Panc1 (cell line): ENCODE measurements around the gene ARL13B. TPM values are rescaled to one million over a fixed set of nuclear protein-coding genes. Genes with fewer than 3 reads are reported as not detected.
"Not testable (repeated sequence)": the region's sequence is repeated elsewhere in the genome, so short reads cannot be mapped to it uniquely, and the experiment has no call there.

Source experiments
- ATAC-seq: fragments of 200-7000 bp; cut with Tn5 transposase; 2 replicates; pipeline ENCODE4 v1.9.1; 2020; ENCODE audit warnings: mild to moderate bottlenecking, moderate library complexity
- BruUV-seq: library from RNA; stranded (reverse); fragments of 400-500 nt; replicated peaks from 2 replicates; lab custom pipeline; 2021; lab: Mats Ljungman, UMichigan
- CTCF ChIA-PET: fragments of 300-600 bp; sonication (Branson Sonifier 250); formaldehyde crosslinking; loops from one replicate; lab custom pipeline; 2022; ENCODE audit warnings: antibody characterized with exemption; lab: Charles Lee
- POLR2A ChIA-PET: fragments of 300-600 bp; sonication (Branson Sonifier 250); formaldehyde crosslinking; loops from one replicate; lab custom pipeline; 2022; ENCODE audit warnings: antibody characterized with exemption; lab: Charles Lee
- DNase-seq: peaks from one replicate; pipeline ENCODE4 v3.0.0-alpha.2; 2010; ENCODE audit warnings: low read depth, low spot score
- H3K27ac ChIP-seq: 2 replicates; pipeline ENCODE4 v1.5.1; 2011; ENCODE audit warnings: mild to moderate bottlenecking, low read length, inconsistent platforms
- H3K27me3 ChIP-seq: fragments of 200-500 bp; sonication (Bioruptor generic); 2 replicates; pipeline ENCODE4 v1.6.0; 2014; ENCODE audit warnings: low read length, inconsistent platforms; ENCODE audit not compliant: control insufficient read depth, insufficient read depth
- H3K36me3 ChIP-seq: fragments of 200-500 bp; sonication (Bioruptor generic); 2 replicates; pipeline ENCODE4 v1.5.1; 2014; ENCODE audit warnings: inconsistent platforms, mild to moderate bottlenecking, low read length, moderate library complexity; ENCODE audit not compliant: control insufficient read depth, insufficient read depth
- H3K4me1 ChIP-seq: 2 replicates; pipeline ENCODE4 v1.5.1; 2011; ENCODE audit warnings: inconsistent platforms, mild to moderate bottlenecking, low read length, moderate library complexity; ENCODE audit not compliant: control insufficient read depth, insufficient read depth
- H3K4me3 ChIP-seq, 2 experiments: 2 replicates each; pipeline ENCODE4 v1.5.1; 2011 to 2012; ENCODE audit warnings: low read depth in 2 of 2, low read length in 2 of 2, mild to moderate bottlenecking in 2 of 2, inconsistent platforms in 1 of 2, moderate library complexity in 1 of 2
- H3K9me3 ChIP-seq: fragments of 200-500 bp; sonication (Bioruptor generic); 2 replicates; pipeline ENCODE4 v1.5.1; 2014; ENCODE audit warnings: low read depth, mild to moderate bottlenecking, inconsistent platforms, low read length, moderate library complexity; ENCODE audit not compliant: control insufficient read depth, insufficient read depth
- POLR2AphosphoS5 ChIP-seq: IDR thresholded peaks from 2 replicates; pipeline ENCODE4 v1.6.1; 2012; ENCODE audit warnings: mild to moderate bottlenecking, low read depth, low read length, moderate library complexity
- SIN3A ChIP-seq: IDR thresholded peaks from 2 replicates; pipeline ENCODE4 v1.6.1; 2012; ENCODE audit warnings: low read depth, mild to moderate bottlenecking, low read length, moderate library complexity, borderline replicate concordance; ENCODE audit not compliant: insufficient read depth
- TCF7L2 ChIP-seq: IDR thresholded peaks from 2 replicates; pipeline ENCODE4 v1.6.1; 2011; ENCODE audit warnings: mild to moderate bottlenecking, low read depth, low read length, inconsistent platforms
- in situ Hi-C: cut with HindIII; loops from 2 replicates; pipeline ENCODE4 v1.10.0; 2016; ENCODE audit warnings: low sequenced_read_pairs, low pct_unique_long_range_greater_than_20kb
- intact Hi-C: fragments of 100-400 bp; cut with micrococcal nuclease; formaldehyde crosslinking; loops from one replicate; pipeline ENCODE4 v1.10.0; 2022; ENCODE audit not compliant: unreplicated experiment
- total RNA-seq: library from RNA; stranded (reverse); gene quantifications from one replicate; pipeline ENCODE4 v1.2.1, GENCODE V29; 2021; ENCODE audit not compliant: unreplicated experiment
- TF ChIP-seq, protein P1 (sequence below): fragments of 450-650 bp; IDR thresholded peaks from 2 replicates; pipeline ENCODE4 v1.5.1; 2017; ENCODE audit warnings: mild to moderate bottlenecking
- TF ChIP-seq, protein P2 (sequence below), 2 experiments: IDR thresholded peaks; 2 replicates each; pipeline ENCODE4 v1.6.1; 2011 to 2012; ENCODE audit warnings: low read depth in 2 of 2, control low read depth in 1 of 2, low read length in 1 of 2, mild to moderate bottlenecking in 1 of 2, moderate library complexity in 1 of 2; ENCODE audit not compliant: insufficient read depth in 1 of 2

Gene ARL13B
- total RNA-seq, 1 experiment from 2014 or later = 26.6 TPM

DNA sequence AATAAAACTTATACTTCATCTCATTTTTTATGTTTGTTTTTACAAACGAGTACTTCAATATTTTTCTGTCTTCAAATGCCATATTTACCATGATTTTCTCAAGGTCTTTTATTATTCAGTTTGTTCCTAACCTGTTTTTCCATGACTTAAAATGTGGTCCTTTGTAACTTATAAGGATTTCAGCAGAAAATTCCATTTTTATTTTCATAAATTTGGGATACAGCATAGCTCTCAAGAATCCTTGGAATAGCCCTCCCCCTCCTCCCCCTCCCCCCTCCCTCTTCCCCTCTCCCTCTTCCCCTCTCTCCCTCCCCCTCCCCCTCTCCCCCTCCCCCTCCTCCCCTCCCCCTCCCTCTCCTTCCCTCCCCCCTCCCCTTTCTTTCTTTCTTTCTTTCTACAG is 63.3 kb downstream of the ARL13B start:
- in situ Hi-C loops = no loop called here
- BruUV-seq = no TSS peak
- ATAC-seq (no peak), DNase-seq (no peak)
- H3K4me3 ChIP-seq = no peak overlapping the region
- TF ChIP-seq POLR2AphosphoS5 (no peak), TCF7L2 (no peak), SIN3A (no peak)
- TF ChIP-seq, protein P1, sequence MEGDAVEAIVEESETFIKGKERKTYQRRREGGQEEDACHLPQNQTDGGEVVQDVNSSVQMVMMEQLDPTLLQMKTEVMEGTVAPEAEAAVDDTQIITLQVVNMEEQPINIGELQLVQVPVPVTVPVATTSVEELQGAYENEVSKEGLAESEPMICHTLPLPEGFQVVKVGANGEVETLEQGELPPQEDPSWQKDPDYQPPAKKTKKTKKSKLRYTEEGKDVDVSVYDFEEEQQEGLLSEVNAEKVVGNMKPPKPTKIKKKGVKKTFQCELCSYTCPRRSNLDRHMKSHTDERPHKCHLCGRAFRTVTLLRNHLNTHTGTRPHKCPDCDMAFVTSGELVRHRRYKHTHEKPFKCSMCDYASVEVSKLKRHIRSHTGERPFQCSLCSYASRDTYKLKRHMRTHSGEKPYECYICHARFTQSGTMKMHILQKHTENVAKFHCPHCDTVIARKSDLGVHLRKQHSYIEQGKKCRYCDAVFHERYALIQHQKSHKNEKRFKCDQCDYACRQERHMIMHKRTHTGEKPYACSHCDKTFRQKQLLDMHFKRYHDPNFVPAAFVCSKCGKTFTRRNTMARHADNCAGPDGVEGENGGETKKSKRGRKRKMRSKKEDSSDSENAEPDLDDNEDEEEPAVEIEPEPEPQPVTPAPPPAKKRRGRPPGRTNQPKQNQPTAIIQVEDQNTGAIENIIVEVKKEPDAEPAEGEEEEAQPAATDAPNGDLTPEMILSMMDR = no peak
- TF ChIP-seq, protein P2, sequence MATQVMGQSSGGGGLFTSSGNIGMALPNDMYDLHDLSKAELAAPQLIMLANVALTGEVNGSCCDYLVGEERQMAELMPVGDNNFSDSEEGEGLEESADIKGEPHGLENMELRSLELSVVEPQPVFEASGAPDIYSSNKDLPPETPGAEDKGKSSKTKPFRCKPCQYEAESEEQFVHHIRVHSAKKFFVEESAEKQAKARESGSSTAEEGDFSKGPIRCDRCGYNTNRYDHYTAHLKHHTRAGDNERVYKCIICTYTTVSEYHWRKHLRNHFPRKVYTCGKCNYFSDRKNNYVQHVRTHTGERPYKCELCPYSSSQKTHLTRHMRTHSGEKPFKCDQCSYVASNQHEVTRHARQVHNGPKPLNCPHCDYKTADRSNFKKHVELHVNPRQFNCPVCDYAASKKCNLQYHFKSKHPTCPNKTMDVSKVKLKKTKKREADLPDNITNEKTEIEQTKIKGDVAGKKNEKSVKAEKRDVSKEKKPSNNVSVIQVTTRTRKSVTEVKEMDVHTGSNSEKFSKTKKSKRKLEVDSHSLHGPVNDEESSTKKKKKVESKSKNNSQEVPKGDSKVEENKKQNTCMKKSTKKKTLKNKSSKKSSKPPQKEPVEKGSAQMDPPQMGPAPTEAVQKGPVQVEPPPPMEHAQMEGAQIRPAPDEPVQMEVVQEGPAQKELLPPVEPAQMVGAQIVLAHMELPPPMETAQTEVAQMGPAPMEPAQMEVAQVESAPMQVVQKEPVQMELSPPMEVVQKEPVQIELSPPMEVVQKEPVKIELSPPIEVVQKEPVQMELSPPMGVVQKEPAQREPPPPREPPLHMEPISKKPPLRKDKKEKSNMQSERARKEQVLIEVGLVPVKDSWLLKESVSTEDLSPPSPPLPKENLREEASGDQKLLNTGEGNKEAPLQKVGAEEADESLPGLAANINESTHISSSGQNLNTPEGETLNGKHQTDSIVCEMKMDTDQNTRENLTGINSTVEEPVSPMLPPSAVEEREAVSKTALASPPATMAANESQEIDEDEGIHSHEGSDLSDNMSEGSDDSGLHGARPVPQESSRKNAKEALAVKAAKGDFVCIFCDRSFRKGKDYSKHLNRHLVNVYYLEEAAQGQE (IDR thresholded peaks at IDR 0.05; ENCODE audit: insufficient read depth in 1 of 2, low read depth in 2 of 2, low read length in 1 of 2) = no peak
- no peaks in the 10 kb centered on the region for H3K36me3 ChIP-seq
- POLR2A ChIA-PET = no interaction called here
- no peaks in the 10 kb centered on the region for H3K27me3 ChIP-seq
- H3K27ac ChIP-seq = no peak overlapping the region
- CTCF ChIA-PET = no interaction called here
- H3K4me1 ChIP-seq = no peaks in the 10 kb centered on the region
- no peaks in the 10 kb centered on the region for H3K9me3 ChIP-seq
- intact Hi-C loops = no loop called here

DNA sequence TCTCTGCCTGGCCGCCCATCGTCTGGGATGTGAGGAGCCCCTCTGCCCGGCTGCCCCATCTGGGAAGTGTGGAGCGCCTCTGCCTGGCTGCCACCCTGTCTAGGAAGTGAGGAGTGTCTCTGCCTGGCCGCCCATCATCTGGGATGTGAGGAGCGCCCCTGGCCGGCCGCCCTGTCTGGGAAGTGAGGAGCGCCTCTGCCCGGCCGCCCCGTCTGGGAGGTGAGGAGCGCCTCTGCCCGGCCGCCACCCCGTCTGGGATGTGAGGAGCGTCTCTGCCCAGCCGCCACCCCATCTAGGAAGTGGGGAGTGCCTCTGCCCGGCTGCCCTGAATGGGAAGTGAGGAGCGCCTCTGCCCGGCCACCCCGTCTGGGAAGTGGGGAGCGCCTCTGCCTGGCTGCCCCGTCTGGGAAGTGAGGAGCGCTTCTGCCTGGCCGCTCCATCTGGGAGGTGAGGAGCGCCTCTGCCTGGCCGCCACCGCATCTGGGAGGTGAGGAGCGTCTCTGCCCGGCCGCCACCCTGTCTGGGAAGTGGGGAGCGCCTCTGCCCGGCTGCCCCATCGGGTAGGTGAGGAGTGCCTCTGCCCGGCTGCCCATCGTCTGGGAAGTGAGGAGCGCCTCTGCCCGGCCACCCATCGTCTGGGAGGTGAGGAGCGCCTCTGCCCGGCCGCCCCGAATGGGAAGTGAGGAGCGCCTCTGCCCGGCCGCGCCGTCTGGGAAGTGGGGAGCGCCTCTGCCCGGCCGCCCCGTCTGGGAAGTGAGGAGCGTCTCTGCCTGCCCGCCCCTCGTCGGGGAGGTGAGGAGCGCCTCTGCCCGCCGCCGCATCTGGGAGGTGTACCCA is 64.4 kb downstream of the ARL13B start:
- CTCF ChIA-PET = not testable (repeated sequence)

DNA sequence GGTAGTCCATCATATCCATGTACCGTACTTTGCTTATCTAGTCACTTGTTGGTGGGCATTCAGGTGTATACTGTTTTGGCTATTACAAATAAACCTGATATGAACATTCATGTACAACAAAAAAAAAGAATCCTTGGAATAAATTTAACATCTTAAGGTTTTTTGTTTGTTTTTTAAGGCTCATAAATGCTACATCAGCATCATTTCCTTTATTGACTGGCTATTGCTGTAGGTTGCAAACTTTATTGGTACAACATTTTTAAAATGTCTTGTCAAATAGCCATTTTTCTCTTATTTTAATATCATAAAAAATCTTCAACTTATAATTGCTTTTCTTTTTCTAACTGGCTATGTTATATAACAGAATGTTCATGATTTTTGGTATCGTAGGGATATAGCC is 66.6 kb downstream of the ARL13B start:
- no peak overlapping the region for H3K27ac ChIP-seq
- ChIA-PET CTCF (no interaction called here), POLR2A (no interaction called here)
- DNase-seq (no peak), ATAC-seq (no peak)
- TF ChIP-seq, protein P1 = no peak
- TF ChIP-seq, protein P2 (IDR thresholded peaks at IDR 0.05; ENCODE audit: insufficient read depth in 1 of 2, low read depth in 2 of 2, low read length in 1 of 2) = no peak
- TF ChIP-seq SIN3A = no peak
- TF ChIP-seq POLR2AphosphoS5 = no peak
- TF ChIP-seq TCF7L2 = no peak
- no peaks in the 10 kb centered on the region for H3K4me1 ChIP-seq
- H3K27me3 ChIP-seq = no peaks in the 10 kb centered on the region
- in situ Hi-C loops (no loop called here), intact Hi-C loops (no loop called here)
- no peaks in the 10 kb centered on the region for H3K9me3 ChIP-seq
- no TSS peak for BruUV-seq
- H3K36me3 ChIP-seq = 0 out of 2 replicates have a peak, but pooled peaks cover 2% of the 10 kb centered on the region
- no peak overlapping the region for H3K4me3 ChIP-seq

More for the DNA sequence above, 64.4 kb downstream of the ARL13B start:
- H3K36me3 ChIP-seq, intact Hi-C loops, H3K9me3 ChIP-seq, ATAC-seq, DNase-seq, H3K4me3 ChIP-seq, H3K27me3 ChIP-seq, in situ Hi-C loops, H3K27ac ChIP-seq, POLR2A ChIA-PET, H3K4me1 ChIP-seq, BruUV-seq: not testable (repeated sequence)
